GM12874 (cell line): ENCODE measurements around the gene RAPGEF1.

ENCODE experiments used
- TF ChIP-seq, protein P1 (sequence below): IDR thresholded peaks from 2 replicates; pipeline ENCODE4 v1.5.1; 2011; ENCODE audit warnings: low read depth, mild to moderate bottlenecking, control low read depth, low read length, moderate library complexity; ENCODE audit not compliant: insufficient read depth

RAPGEF1 gene

DNA sequence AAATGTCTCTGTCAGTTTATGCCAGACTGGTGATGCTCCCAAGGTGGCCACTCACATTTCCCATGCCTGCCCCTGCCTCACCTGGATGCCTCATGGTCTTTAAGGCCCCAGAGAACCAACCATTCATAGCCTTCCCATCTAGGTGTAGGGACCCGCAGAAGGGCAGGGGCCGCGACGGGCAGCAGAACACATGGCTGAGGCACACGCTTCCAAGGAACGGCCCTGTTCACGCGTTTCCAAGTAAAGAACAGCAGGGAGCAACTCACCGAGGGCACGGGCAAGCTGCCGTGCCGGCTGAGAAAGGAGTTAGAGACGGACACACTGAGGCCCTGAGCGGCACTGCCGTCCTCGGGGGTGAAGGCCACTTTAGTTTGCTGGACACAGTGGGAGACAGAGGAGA is 121.1 kb downstream of the RAPGEF1 start:
- TF ChIP-seq, protein P1, sequence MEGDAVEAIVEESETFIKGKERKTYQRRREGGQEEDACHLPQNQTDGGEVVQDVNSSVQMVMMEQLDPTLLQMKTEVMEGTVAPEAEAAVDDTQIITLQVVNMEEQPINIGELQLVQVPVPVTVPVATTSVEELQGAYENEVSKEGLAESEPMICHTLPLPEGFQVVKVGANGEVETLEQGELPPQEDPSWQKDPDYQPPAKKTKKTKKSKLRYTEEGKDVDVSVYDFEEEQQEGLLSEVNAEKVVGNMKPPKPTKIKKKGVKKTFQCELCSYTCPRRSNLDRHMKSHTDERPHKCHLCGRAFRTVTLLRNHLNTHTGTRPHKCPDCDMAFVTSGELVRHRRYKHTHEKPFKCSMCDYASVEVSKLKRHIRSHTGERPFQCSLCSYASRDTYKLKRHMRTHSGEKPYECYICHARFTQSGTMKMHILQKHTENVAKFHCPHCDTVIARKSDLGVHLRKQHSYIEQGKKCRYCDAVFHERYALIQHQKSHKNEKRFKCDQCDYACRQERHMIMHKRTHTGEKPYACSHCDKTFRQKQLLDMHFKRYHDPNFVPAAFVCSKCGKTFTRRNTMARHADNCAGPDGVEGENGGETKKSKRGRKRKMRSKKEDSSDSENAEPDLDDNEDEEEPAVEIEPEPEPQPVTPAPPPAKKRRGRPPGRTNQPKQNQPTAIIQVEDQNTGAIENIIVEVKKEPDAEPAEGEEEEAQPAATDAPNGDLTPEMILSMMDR = no peak

- TF ChIP-seq, protein P1 = no peak
Measured at GRCh38 chr9:131618071-131618479, 121.8 kb downstream of the RAPGEF1 start.

- TF ChIP-seq, protein P1 = no peak
Measured at GRCh38 chr9:131617611-131618010, 122.3 kb downstream of the RAPGEF1 start.

GRCh38 chr9:131616983-131617604 is 122.8 kb downstream of the RAPGEF1 start:
- TF ChIP-seq, protein P1 = no peak

DNA sequence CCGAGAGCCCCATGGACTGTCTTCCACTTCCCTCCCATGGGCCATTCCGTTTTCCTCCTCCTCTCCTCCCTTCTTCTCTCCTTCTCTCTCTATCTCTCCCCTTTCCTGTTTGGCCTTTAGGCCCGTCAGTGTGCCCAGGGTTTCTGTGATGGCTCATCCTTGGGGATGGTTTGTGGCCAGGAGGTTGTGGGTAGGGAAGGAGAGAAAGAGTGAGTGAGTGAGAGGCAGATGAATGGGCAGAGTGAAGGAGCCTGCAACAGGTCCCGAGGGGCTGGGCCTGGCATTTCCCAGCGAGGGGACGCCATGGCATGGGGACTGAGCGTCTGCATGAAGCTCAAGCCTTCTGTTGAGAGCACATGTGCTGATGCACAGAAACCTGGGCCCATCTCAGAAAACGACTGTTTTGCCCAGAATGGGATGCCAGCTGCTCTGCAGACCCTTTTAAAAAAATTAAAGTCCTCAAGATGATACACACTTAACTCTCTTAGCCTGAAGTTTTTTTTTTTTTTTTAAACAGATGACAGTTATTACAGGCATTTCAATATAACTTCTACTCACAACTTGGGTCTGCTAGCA is 125.4 kb downstream of the RAPGEF1 start:
- TF ChIP-seq, protein P1 = no peak

GRCh38 chr9:131613921-131614320 is 126.0 kb downstream of the RAPGEF1 start:
- TF ChIP-seq, protein P1 = no peak

DNA sequence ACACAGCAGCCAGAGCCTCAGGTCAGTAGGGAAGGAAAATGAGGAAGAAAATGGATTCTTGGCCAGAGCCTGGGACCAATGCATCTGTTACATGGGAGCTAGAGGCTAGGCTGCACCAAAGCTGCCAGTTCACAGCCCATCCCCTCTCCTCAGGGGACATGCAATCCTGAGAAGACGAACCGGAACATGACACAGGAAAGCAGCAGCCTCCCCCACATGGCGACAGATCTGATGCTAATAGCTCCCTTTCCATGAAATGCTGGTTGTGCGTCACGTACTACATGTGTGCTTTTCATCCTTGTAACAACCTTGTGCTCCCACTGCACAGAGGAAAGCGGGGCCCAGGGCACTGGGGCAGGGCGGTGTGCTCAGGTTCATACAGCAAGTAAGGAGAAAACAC is 127.0 kb downstream of the RAPGEF1 start:
- TF ChIP-seq, protein P1 = no peak
